GM21528 (cell line): ENCODE measurements around the gene MCTP1.

ENCODE experiments used
- ATAC-seq: cut with Tn5 transposase; IDR thresholded peaks from one replicate; pipeline ENCODE4 v1.9.1; 2021; ENCODE audit warnings: mild to moderate bottlenecking, moderate library complexity; ENCODE audit not compliant: unreplicated experiment, low FRiP score

Gene MCTP1

GRCh38 chr5:94747371-94747770 lies 537.5 kb downstream of the MCTP1 start:
- no peak for ATAC-seq

GRCh38 chr5:94746731-94747124 lies 538.2 kb downstream of the MCTP1 start:
- peak; percentile 56 for ATAC-seq

GRCh38 chr5:94745786-94746730 lies 538.8 kb downstream of the MCTP1 start:
- peak; percentile 77 for ATAC-seq

- ATAC-seq: no peak
These were observed 540.0 kb downstream of the MCTP1 start for GRCh38 chr5:94744906-94745305.

GRCh38 chr5:94742852-94743251 lies 542.0 kb downstream of the MCTP1 start:
- no peak for ATAC-seq

GRCh38 chr5:94740286-94740685 lies 544.6 kb downstream of the MCTP1 start:
- no peak for ATAC-seq

- ATAC-seq: no peak
These were observed 548.4 kb downstream of the MCTP1 start for GRCh38 chr5:94736498-94736897.

GRCh38 chr5:94731471-94731870 lies 553.4 kb downstream of the MCTP1 start:
- ATAC-seq: no peak

- ATAC-seq: no peak
These were observed 559.8 kb downstream of the MCTP1 start for GRCh38 chr5:94725142-94725541.

- no peak for ATAC-seq
These were observed 569.1 kb downstream of the MCTP1 start for GRCh38 chr5:94715768-94716167.

GRCh38 chr5:94711785-94712184 lies 573.1 kb downstream of the MCTP1 start:
- no peak for ATAC-seq

- ATAC-seq: no peak
These were observed 575.6 kb downstream of the MCTP1 start for GRCh38 chr5:94709277-94709676.

- ATAC-seq: no peak
These were observed 577.5 kb downstream of the MCTP1 start for GRCh38 chr5:94707359-94707758.

- no peak for ATAC-seq
These were observed 579.5 kb downstream of the MCTP1 start for GRCh38 chr5:94705427-94705826.

- peak; percentile 72 for ATAC-seq
These were observed 582.2 kb downstream of the MCTP1 start for GRCh38 chr5:94702729-94703128.

- peak; percentile 81 for ATAC-seq
These were observed 584.3 kb downstream of the MCTP1 start for GRCh38 chr5:94700592-94700991.

- no peak for ATAC-seq
These were observed 585.3 kb downstream of the MCTP1 start for GRCh38 chr5:94699562-94699961.

- ATAC-seq: no peak
These were observed 586.7 kb downstream of the MCTP1 start for GRCh38 chr5:94698197-94698596.

- no peak for ATAC-seq
These were observed 590.2 kb downstream of the MCTP1 start for GRCh38 chr5:94694671-94695070.

- no peak for ATAC-seq
These were observed 591.0 kb downstream of the MCTP1 start for GRCh38 chr5:94693845-94694370.

GRCh38 chr5:94693043-94693822 lies 591.7 kb downstream of the MCTP1 start:
- ATAC-seq: no peak
